Measurements from ENCODE around the gene TSSK6. TPM values are rescaled to one million over a fixed set of nuclear protein-coding genes. Genes with fewer than 3 reads are reported as not detected.

The TSSK6 gene
- total and polyA plus RNA-seq, 2 of the 4 experiments (the other 2 are of a cell fraction), result 1.3 to 2.2 TPM

- H2AFZ ChIP-seq (replicated peaks; ENCODE audit: low read length, poor library complexity), result peak overlapping the region; percentile 14
- H4K91ac ChIP-seq (ENCODE audit: insufficient read depth, low read depth, low read length), result no peak overlapping the region
- H3K79me1 ChIP-seq (ENCODE audit: low read depth in 1 of 2, low read length in 2 of 2), result peaks cover 9 to 34% of the 10 kb centered on the region in 2 experiments
- in situ Hi-C loops (cut with MboI; ENCODE audit: low sequenced_read_pairs) (loop anchor here (25.0 kb wide), 1 partner anchor 436 kb away; no protein-coding TSS in a partner anchor), intact Hi-C loops (cut with micrococcal nuclease) (no loop called here), dilution Hi-C loops (cut with HindIII; ENCODE audit: low sequenced_read_pairs, unreplicated experiment) (no loop called here)
- no peak overlapping the region for H3K23ac ChIP-seq (ENCODE audit: low read depth, low read length)
- no peaks in the 10 kb centered on the region for H3K9me1 ChIP-seq (ENCODE audit: insufficient read depth, low read length)
- ChIA-PET CTCF (no interaction called here), POLR2A (ENCODE audit: unreplicated experiment) (no interaction called here)
- H3K9ac ChIP-seq (ENCODE audit: low read depth, low read length), result no peak overlapping the region
- H2BK120ac ChIP-seq (ENCODE audit: low read depth, low read length), result no peak overlapping the region
- H3K4me3 ChIP-seq (ENCODE audit: insufficient read depth, low read depth, low read length), result no peak overlapping the region
- H2BK5ac ChIP-seq (ENCODE audit: low read depth, low read length, poor library complexity, severe bottlenecking), result no peak overlapping the region
- H3K14ac ChIP-seq (replicated peaks; ENCODE audit: low read depth, low read length), result no peak overlapping the region
- no TSS peak for BruUV-seq (replicated peaks)
- no peak for DNase-seq
- no peaks in the 10 kb centered on the region for H3K27me3 ChIP-seq (ENCODE audit: control insufficient read depth, insufficient read depth, low read length)
- no peak overlapping the region for H3K27ac ChIP-seq (ENCODE audit: insufficient read depth, low read length)
- no peak overlapping the region for H3K18ac ChIP-seq (ENCODE audit: low read depth, low read length)
- H3K56ac ChIP-seq (ENCODE audit: extremely low read depth, insufficient read depth, low read length), result no peak overlapping the region
- peaks cover 26% of the 10 kb centered on the region for H3K36me3 ChIP-seq (ENCODE audit: control insufficient read depth, insufficient read depth, low read length)
- H3K4me2 ChIP-seq (ENCODE audit: low read depth, low read length), result no peak overlapping the region
- H4K20me1 ChIP-seq (ENCODE audit: insufficient read depth, low read length), result peaks cover 33% of the 10 kb centered on the region
- H3K9me3 ChIP-seq (ENCODE audit: control insufficient read depth, insufficient read depth, low read length), result no peaks in the 10 kb centered on the region
- no peak overlapping the region for H4K8ac ChIP-seq (ENCODE audit: low read depth in 2 of 2, low read length in 2 of 2)
- no peak overlapping the region for H3K4ac ChIP-seq (ENCODE audit: low read depth, low read length)
- peak overlapping the region; percentile 3 for H2AK9ac ChIP-seq (replicated peaks; ENCODE audit: low read depth, low read length, poor library complexity)
- TF ChIP-seq RAD21 (IDR thresholded peaks at IDR 0.05; ENCODE audit: low read length), result no peak
- TF ChIP-seq FOS (IDR thresholded peaks at IDR 0.05; ENCODE audit: low read depth, low read length), result no peak
- no peak for TF ChIP-seq CTCF (conservative IDR thresholded peaks at IDR 0.05; ENCODE audit: low read depth, low read length)
- no peak for TF ChIP-seq NFE2L2 (IDR thresholded peaks at IDR 0.05; ENCODE audit: low read depth, low read length)
- TF ChIP-seq RCOR1 (IDR thresholded peaks at IDR 0.05; ENCODE audit: insufficient replicate concordance, low read length), result no peak
- TF ChIP-seq CHD1 (IDR thresholded peaks at IDR 0.05; ENCODE audit: low read depth, low read length), result no peak
- no peak overlapping the region for H2BK15ac ChIP-seq (ENCODE audit: low read depth, low read length)
- no peak overlapping the region for H2AK5ac ChIP-seq (ENCODE audit: low read depth, low read length)
- peaks cover 6% of the 10 kb centered on the region for H3K4me1 ChIP-seq (ENCODE audit: control insufficient read depth, insufficient read depth, low read length)
- ATAC-seq (ENCODE audit: low read depth), result no peak
- 95% methylated on average over 8 of the region's 28 CpGs; no CpG with 5 or more reads in 1 of the 2 experiments for WGBS, 2 experiments (ENCODE audit: extremely low coverage in 2 of 2, insufficient read length in 1 of 2)
- no peak overlapping the region for H4K5ac ChIP-seq (ENCODE audit: low read depth, low read length)
- no peak overlapping the region for H2BK20ac ChIP-seq (ENCODE audit: low read depth, low read length)
Observed at GRCh38 chr19:19526581-19527370, 11.4 kb upstream of the TSSK6 start.

Data from IMR-90 (cell line).